HG03469 (cell line): Measurements from ENCODE around the gene SDK2.

Experiments
- ATAC-seq: cut with Tn5 transposase; IDR thresholded peaks from one replicate; pipeline ENCODE4 v1.9.1; 2021; ENCODE audit warnings: mild to moderate bottlenecking, moderate library complexity, moderate number of reproducible peaks; ENCODE audit not compliant: unreplicated experiment

The SDK2 gene

DNA sequence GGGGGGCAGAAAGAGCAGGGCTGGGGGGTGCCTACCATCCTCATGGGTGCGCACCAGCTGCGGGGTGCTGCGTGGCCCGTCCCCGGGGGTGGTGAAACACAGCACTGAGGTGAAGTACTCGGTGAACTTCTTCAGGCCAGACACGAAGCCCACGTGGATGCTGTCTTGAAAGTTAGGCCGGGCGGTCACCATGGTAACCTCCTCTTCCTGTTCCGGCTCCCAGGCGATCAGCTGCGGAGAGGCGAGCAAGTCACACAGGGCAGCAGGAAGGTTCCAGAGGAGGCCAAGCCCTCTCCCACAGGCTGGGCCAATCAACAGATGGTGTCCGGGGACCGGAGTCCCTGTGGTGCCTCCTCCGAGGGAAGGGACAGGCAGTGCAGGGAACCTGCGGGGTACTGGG is 242.3 kb downstream of the SDK2 start:
- ATAC-seq = no peak

DNA sequence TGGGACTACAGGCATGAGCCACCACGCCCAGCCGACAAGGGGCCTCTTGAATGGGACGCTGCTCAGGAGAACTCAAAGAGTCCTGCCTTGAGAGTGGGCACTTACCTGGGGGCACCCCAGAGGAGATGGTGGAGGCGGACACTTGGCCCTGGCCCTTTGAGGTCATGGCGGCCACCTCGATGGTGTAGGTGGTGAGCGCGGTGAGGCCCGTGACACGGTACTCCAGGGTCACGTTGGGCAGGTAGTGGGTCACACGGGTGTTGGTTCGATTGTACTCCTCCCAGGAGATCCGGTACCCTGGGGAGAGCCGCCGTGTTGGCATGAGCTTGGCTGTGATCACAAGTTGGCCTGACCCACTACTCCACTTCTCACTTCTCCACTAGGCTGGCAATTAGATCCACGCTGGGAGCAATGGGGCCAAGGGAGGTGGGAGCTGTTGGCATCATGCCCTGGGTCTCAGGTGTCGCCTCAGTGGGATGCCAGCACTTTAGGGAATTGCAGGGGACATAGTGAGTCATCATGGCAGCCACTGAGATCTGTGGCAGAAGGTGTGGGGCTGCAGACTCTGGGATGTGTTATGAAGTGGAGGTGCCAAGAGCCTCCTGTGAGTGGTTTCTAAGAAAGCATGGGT is 243.2 kb downstream of the SDK2 start:
- ATAC-seq = no peak

DNA sequence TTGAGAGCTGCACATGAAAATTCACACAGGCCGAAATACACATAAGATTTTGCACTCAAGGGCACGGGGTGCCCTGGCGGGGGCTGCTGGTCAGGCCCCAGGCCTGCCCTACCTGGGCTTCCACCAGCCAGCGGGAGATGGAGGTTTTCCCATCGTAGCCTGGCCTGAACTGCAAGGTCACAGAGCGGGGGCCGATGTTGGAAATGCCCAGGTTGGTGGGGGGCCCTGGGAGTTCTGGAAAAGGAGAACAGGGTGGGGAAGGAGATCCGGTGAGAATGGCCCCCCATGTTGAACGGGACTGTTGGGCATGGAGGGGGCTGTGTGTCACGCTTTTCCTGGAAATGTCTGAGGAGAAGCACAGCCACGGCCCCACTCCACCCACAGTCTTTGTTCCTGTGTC is 245.2 kb downstream of the SDK2 start:
- no peak for ATAC-seq

GRCh38 chr17:73397856-73398540 is 246.2 kb downstream of the SDK2 start:
- no peak for ATAC-seq

- ATAC-seq = no peak
Observed at GRCh38 chr17:73397278-73397826, 246.9 kb downstream of the SDK2 start.

DNA sequence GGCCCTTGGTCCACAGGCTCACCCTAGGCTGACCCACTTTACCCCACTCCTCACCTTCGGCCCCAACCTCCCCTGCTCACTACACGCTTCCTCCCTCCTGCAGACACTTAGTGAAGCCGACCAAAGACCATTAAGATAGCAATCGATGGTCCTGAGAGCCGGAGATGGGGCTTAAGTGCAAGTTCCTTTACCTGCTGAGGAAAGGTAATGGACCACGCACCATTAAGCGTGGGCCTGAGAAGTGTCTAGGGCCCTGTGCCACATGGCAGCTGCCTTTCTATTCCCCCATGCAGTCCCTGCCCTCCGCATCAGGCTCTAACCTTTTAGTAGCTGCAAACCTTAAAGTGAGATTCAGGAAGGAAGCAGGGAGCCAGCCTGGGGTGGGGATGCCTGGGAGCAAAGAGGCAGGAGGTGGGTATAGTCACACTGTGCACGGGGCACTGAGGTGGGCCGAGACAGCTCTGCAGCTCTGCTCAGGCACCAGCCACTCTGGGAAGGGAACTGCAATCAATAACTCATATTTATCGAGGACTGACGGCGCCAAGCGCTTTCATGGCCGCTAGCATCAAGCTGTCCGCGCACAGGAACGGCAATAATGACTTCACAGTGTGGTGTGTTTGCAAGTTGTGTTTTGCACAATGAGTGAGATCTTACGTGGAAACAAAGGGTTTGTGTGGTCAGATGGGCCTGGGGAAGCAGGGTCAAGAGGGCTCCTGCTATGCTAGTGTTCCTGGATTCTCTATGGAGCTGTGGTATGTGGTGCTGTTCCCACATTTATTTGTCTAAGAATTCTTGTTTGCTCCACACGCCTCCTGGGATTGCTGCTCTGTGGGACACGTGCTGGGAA is 247.6 kb downstream of the SDK2 start:
- ATAC-seq = no peak

DNA sequence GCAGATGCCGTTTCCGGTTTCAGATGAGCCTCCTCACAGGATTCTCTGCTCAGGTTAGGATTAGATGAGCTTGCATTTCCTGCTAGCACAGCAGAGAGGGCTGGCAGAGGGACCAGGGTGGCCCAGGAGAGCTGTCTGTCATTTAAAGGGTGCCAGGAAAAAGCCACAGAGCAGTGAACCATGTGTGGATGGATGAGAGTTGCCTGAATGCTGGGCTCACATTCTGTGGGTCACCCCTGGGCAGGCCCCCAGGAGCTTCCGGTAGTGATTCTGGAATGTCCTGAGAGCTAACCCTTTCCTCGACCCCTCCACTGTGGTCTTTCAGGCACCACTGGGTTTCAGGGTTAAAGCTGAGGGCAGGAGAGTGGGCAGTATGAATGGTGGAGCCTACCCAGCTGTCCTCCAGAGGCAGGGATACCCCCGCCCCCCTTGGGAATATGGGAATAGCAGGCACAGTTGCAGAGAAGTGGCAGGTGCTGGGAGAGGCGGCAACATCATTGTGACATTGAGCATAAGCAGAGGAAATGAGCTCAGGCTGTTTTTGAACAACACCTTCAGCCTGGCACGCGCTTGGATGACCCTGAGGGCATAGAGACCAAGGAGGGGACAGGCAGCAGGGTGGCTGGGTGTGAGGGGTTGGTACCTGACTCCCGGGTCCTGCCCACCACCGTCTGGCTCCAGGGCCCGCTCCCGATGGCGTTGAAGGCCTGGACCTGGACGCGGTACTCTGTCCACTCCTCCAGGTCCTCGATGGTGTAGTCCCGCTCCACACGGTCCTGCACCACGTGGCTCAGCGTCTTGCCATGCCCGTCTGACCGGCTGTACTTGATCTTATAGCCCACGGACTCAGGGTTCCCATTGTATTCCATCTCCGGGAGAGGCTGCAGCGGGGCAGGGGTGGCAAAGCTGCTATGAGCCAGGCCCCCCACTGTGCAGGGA is 249.5 kb downstream of the SDK2 start:
- ATAC-seq = no peak

DNA sequence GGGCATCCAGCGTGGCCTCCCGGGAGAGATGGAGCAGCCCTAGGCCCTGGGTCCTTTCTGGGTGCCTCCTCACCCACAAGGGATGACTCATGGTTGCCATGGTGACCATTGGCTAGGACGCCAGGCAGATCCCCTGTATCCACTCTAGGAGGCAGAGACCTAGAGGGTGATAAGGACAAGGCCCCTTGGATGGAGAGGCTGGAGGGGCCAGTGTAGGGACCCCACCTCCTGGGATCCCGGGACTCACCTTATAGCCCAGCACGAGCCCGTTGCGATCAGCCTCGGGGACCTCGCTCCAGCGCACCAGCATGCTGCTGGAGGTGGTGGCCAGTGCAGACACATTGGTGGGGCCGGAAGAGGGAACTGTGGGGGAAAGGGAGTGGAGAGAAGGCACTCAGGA is 250.3 kb downstream of the SDK2 start:
- ATAC-seq = no peak

DNA sequence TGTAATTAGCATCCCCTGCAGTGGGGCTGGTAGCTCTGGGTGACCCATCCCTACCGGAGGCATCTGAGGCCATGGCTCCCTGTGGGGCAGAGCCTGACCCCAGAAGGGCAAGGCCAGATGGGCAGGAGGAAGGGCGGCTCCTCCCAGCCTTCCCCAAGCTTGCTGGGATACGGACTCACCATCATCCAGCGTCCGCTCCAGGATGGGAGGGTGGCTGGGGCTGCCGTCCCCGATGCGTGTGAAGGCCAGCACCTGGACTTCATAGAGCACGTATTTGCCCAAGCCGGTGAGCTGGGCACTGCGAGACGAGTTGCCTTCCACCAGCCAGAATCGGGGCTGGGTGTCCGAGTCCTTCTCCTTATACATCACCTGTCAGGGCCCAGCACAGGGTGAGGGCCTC is 250.9 kb downstream of the SDK2 start:
- no peak for ATAC-seq

GRCh38 chr17:73391331-73392265 is 252.6 kb downstream of the SDK2 start:
- no peak for ATAC-seq

GRCh38 chr17:73390851-73391250 is 253.4 kb downstream of the SDK2 start:
- no peak for ATAC-seq

GRCh38 chr17:73390221-73390620 is 254.0 kb downstream of the SDK2 start:
- ATAC-seq = no peak

DNA sequence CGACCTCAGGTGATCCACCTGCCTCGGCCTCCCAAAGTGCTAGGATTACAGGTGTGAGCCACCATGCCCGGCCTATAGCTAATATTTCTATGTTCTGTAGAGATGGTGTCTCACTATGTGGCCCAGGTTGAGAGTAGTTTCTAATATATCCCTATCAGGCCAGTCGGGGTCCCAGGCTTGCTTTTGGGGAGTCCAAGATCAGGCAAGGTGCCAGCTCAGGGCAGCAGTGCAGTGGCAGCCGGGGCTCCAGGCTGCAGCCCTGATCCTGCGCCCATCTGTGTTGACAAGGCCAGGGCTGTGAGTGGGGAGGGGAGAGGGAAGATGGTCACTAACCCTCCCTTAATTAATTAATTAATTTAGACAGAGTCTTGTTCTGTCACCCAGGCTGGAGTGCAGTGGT is 254.8 kb downstream of the SDK2 start:
- ATAC-seq = no peak

GRCh38 chr17:73388578-73388905 is 255.7 kb downstream of the SDK2 start:
- no peak for ATAC-seq

DNA sequence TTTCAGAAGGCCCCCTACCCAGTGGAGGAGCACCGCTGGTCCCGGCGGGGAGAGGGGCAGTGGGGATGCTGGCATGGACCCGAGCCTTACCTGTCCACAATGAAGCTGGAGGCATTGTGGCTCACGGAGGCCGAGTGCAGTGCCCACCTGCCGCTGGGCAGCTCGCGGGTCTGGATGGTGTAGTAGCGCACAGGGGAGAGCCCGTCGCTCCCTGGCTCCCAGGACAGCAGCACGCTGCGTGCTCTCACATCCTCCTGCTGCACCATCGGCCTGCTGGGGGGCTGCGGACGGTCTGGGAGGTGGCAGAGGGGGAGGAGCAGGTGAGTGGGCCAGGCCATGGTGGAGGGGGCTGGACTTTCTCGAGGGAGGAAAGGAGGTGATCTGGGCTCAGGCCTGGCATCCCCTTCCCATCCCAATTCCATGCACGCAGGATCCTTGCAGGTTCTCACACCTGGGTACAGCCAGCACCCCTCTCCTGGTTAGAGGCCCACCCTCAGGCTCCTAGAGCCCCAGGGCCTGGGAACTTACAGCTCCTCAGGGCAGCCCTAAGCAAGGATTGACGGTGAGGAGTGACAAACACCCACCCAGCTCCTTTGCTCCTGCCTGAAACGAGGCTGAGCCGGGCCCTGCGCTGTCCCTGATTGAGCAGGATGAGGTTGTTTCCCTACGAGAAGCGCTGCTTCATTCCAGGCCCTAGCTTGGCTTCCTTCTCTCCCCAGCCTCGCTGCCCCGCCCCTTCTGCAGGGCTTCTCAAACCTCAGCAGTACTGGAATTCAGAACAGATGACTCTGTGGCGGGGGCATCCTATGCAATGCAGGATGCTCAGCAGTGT is 256.3 kb downstream of the SDK2 start:
- ATAC-seq = no peak

DNA sequence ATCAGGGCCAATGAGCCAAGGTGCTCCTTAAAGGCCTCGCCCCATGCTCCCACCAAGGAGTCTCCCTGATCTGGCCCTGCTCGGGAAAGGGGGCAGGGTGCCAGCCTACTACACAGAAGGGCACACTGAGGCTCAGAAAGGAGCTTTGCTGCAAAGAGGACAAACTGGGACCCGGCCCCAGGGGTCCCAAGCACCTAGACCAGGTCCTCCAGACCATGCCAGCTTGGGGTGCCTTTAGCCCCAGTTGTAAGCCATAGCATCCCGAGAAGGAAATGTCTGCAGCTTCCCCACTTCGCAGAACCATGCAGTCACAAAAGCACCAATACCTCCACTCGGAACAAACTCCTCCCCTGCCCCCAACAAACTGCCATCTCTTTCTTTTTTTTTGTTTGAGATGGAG is 257.7 kb downstream of the SDK2 start:
- ATAC-seq = no peak

DNA sequence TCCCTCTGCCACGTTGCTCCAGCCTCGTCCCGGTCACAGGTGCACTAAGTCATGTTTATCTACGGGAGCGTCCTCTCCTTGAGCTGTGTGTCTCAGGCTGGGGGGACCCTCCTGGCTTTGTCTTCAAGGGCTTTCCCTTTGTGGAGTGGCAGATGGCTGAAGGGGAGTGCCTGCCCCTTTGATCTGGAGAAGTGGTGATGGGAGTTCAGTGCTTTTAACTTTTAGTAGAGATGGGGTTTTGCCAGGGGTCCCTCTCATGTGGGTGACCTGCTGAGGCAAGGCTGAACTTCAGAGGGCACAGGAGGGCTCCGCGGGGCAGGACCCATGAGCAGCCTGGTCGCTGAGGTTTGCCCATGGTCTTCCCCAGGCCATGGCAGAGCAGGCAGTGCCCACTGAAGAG is 259.3 kb downstream of the SDK2 start:
- no peak for ATAC-seq

- ATAC-seq = no peak
Observed at GRCh38 chr17:73380439-73381106, 263.7 kb downstream of the SDK2 start.
